Ammon's horn (tissue), 1 donor: ENCODE measurements around the gene GKN2.
"Not testable (repeated sequence)": the region's sequence is repeated elsewhere in the genome, so short reads cannot be mapped to it uniquely, and the experiment has no call there.

ENCODE experiments used
- DNase-seq: peaks from one replicate; pipeline ENCODE4 v3.0.0-alpha.2; 2016; ENCODE audit warnings: low spot score

GKN2 gene

DNA sequence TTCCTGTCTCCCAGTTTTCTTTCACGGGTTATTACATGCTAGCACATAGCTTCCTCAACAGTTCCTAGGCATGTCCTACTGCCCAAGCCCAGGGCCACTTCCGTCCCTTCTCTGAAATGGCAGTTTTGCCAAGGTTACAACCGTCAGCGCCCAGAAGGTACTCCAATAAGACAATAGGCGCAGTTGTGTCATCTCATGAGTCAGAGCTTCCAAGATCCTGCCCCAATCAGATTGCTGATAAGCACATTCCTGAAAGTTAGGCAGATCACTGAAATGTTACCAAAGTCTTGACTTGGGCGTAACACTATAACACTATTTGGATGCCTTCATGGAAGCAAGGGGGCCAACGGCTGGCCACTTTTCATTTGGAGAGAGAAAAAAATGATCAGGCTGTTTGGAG lies 34.2 kb downstream of the GKN2 start:
- no peak for DNase-seq

GRCh38 chr2:68917034-68917718 lies 35.5 kb downstream of the GKN2 start:
- DNase-seq: no peak

DNA sequence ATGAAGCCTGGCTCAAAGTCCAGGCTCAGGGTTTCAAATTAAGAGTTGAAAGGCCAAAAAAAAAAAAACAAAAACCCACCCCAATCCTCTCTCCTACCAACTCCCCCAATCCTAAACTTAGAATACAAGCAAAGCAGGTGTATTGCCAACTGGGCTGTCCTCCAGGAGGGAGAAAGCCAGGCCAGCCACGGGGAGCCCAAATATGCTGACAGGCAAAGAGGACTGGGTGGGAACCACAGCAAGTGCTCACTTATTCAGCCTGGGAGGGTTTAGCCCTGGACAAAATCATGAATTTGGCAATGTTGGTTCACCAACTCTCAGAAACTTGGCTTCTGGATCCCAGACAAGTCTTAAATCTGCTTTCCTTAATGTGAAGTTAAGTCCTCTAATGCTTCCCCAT lies 36.5 kb downstream of the GKN2 start:
- no peak for DNase-seq

GRCh38 chr2:68915393-68915792 lies 37.3 kb downstream of the GKN2 start:
- DNase-seq: no peak

DNA sequence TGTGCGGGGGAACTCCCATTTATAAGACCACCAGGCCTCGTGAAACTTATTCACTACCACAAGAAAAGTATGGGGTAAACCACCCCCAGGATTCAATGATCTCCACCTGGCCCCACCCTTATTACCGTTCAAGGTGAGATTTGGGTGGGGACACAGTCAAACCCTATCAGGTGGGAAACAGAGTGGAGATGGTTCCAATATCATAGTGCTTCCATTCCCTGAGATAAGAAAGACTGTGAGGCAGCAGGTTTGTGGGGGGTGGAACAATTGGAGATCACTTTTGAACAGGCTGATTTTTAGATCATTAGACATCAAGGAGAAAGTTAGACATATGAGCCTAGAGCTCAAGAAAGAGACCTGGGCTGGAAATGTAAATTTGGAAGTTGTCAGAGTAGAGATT lies 39.3 kb downstream of the GKN2 start:
- DNase-seq: no peak

GRCh38 chr2:68912732-68913131 lies 40.0 kb downstream of the GKN2 start:
- no peak for DNase-seq

DNA sequence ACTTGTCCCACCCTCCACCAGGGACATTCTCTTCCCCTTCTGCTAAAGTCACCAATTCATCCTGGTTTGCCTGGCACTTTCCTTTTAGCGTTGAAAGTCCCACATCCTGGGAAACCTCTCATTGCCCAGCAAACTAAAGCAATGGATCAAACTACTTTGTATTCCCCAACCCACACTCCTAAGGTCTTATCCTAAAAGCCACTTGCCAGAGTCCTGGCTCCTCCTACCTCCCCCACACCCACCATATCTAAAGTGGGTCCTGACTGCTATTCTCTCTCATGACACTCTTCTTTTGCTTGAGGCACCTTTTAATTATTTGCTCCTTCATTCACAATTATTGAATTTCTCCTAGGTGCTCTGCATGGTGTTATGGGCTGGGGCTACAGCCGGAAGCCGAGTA lies 40.6 kb downstream of the GKN2 start:
- no peak for DNase-seq

DNA sequence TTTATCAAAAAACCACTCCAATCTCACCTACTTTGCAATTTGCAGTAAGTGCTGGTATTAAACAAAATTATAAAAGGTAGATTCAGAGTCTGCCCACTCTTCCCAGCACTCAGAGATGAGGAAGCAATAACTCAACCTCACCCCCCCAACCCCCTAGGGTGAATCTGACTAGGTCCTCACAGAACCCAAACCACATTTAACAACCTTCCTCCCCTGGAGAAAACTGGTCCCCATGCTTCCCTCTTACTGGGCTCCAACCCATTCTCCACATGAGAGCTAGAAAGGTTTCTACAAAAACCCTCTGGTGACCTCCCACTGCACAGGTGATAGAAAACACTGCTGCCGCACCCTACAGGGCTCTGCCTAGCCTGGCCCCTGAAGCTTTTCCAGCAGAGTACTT lies 41.0 kb downstream of the GKN2 start:
- DNase-seq: no peak

DNA sequence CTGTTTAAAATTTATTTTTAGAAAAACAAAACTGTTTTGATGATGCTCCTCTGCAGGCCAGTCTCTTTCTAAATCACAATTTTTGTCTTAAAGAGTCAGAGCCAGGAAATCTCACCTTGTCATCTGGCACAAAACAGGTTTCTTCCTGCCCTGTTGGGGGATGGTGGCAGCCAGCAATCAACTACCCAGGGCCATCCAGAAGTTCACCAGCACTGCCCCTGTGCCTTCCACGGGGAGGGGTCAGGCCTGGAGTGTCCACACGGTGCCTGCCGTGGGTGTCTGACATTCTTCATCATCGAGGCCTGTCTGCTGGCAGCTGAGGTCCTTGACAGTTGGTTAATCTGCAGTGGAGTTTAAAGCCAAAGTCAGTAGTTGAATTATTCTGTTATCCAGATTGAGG lies 41.4 kb downstream of the GKN2 start:
- no peak for DNase-seq

- DNase-seq: peak; percentile 77
Observed at GRCh38 chr2:68909793-68910674, 42.7 kb downstream of the GKN2 start.

DNA sequence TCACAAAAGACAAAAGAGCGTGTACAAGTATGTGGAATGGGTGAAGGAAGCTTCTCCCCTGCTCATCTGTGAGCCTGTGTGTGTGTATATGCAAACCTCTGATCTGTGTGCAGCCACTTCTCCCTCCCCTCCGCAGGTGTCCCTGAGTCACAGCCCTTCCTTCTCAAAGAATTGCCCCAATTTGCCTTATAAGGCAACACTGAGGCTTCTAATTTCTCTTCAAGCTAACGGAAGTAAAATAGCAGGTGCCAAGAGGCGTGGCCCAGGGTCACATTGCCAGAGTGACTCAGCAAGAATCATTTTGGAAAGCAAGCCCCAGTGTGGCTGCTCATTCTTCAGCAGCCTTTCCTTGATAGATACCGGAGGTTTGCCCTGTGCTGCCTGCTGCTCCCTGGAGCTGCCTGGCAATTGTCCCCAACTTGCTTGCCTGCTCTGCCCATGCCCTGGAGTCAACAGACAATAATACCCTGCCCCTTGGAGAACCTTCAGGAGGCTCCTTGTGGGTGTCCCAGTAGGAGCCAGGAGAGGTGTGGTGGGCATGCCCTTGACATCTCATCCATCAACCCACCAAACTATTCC lies 44.2 kb downstream of the GKN2 start:
- peak; percentile 20 for DNase-seq

DNA sequence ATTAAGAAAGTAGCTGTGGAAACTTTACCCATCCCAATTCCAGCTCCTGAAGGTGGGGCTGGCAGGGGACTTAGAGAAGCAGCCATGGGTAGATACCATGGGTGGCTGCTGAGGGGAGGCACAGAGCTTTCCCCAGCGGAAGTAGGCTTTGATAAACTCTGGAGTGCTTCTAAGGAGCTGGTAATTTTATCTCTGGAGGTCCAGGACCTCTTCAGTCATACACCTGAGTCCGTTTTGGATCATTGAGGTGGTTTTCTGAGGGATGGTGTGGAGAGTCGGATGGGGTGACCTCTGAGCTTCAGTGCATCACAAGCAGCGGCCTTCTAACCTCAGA lies 44.8 kb downstream of the GKN2 start:
- DNase-seq: no peak

DNA sequence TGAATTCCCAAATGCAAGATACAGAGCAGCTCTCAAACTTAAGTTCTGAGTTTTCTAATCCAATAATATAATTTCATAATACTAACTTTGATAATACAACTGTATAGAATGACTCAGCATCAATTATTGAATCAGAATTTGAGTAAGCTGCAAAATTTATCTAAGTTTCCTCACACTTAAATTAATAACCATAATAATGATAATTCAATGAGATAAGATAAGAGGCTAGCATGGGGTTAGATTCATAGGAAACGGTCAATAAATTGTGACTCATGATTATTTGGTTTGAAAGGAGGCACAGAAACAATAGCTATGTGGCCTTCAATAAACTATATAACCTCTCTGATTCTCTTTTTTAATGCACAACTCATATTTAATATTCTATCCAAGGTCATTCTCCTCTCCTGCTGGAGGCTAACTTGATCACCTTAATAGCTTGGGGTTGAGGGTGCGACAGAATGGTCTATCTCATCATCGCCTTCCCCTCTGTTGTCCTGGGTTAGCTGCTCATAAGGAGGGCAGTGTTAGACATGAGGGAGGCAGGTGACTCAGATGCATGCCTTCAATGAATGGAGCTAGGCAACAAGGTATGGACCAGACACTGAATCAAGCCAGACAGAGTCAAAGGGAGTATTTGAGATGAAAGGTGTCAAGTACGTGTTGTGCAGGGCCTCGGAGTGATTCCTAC lies 45.3 kb downstream of the GKN2 start:
- no peak for DNase-seq

GRCh38 chr2:68906716-68907115 lies 46.0 kb downstream of the GKN2 start:
- no peak for DNase-seq

GRCh38 chr2:68905116-68905515 lies 47.6 kb downstream of the GKN2 start:
- no peak for DNase-seq

- no peak for DNase-seq
Observed at GRCh38 chr2:68901561-68901960, 51.1 kb downstream of the GKN2 start.

DNA sequence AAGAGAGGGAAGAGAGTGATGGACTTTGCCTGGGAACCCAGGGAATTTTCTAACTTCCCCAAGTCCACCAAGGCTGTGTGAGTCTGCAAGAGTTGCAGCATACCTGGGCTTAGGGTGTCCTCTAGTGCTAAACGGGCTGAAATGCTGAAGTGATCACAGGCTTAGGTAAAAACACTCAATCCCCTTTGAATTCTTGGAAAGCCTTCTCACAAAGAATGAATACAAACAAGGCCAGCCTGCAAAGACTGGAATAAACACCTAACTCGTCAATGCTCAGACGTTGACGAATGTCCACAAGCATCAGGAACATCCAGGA lies 51.5 kb downstream of the GKN2 start:
- DNase-seq: no peak

DNA sequence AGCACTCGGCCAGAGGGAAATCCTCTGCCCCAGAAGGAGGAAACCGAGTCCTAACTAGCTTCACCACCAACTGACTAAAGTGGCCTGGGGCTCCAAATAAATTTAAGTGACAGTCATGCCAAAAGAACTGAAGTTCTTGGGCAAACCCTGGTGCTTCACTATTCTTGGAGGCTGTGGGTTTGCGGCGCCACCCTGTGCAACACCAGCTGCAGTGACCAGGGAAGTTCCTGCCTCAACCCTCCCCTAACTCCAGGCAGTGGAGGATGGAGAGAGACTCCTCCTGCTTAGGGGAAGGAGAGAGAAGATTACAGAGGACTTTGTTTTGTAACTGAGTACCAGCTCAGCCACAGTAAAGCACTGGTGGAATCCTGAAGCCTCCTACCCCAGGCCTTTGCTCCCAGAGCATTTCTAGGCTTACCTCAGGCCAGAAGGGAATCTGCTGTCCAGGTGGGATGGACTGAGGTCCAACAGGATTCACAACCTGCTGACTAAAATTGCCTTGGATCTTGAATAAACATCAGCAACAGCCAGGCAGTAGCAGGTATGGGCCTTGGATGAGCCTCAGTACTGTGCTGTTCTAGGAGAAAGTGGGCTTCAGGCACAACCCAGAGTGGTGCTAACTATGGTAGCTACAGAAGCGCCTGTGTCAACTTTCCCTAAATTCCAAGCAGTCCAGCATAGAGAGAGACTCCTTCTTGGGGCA lies 52.0 kb downstream of the GKN2 start:
- DNase-seq: no peak

- DNase-seq: not testable (repeated sequence)
Observed at GRCh38 chr2:68895981-68896380, 56.7 kb downstream of the GKN2 start.
